Myocyte (in vitro differentiated cells): ENCODE results near the gene SLC35A5. TPM values are rescaled to one million over a fixed set of nuclear protein-coding genes. Genes with fewer than 3 reads are reported as not detected.

Experiments
- DNase-seq: peaks from one replicate; pipeline ENCODE4 v3.0.0-alpha.2; 2012; ENCODE audit warnings: low read depth
- total RNA-seq: library from RNA; depleted of rRNA; stranded (reverse); fragments of >200 nt; gene quantifications from 2 replicates; pipeline ENCODE4 v1.2.3, GENCODE V29; 2014

Gene SLC35A5
- total RNA-seq, 1 donor from 2014 or later = 47.1 TPM

DNA sequence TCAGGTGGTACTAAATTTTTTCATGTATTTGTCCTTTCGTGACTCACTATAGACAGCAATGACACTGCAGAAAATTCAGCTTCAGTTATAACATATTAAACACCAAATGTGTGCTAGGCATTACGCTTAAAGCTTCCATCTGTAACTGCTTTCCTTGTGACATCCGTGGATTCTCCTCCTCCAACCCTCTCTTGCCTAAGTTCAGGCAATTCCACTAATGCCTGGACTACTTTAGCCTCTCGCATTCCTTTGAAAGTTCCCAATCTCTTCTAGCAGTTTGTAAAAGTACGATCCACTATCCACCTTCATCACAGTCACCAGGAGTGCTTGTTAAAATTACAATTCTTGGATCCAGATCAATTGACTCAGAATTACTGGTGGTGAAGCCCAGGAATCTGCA is 61.4 kb downstream of the SLC35A5 start:
- no peak for DNase-seq

DNA sequence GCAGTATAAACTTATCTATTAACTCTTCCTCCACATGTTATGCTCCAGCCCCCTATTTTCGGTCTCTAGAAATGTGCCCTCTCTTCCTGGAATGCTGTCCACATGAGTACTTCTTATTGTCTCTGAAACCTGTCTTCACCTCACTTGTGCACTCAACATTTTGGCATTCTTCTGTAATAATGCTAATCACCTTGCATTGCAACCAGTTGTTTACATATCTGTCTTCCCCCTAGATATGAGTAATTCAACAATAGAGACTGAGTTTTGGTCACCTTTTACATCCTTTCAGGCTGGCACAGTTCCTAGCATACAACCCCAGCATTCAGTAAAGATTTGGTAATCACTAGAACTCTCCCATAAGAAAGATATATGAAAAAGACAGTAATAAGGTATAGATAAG is 61.9 kb downstream of the SLC35A5 start:
- no peak for DNase-seq

- no peak for DNase-seq
Measured at GRCh38 chr3:112627419-112627818, 65.6 kb downstream of the SLC35A5 start.

- no peak for DNase-seq
Measured at GRCh38 chr3:112627919-112628466, 66.1 kb downstream of the SLC35A5 start.

DNA sequence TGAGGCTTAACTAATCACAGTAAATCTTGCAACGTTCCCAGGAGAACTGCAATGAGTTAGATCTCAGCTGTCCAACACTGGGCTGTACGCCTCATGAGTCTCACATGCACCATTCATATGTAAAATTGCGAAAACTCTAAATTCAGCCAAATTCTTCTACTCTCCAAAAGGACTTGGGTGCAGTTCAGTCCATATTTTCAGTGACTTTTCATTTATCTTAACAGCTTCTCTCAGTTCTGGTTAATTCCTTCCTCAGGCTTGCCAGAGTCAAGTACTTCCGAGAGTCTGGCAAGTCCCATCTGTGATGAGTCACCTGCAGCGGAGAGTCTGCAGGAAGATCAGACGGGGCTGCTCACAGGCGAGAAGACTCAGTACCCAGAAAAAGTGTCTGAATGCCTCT is 67.6 kb downstream of the SLC35A5 start:
- peak; percentile 83 for DNase-seq

GRCh38 chr3:112631257-112631656 is 69.4 kb downstream of the SLC35A5 start:
- no peak for DNase-seq

DNA sequence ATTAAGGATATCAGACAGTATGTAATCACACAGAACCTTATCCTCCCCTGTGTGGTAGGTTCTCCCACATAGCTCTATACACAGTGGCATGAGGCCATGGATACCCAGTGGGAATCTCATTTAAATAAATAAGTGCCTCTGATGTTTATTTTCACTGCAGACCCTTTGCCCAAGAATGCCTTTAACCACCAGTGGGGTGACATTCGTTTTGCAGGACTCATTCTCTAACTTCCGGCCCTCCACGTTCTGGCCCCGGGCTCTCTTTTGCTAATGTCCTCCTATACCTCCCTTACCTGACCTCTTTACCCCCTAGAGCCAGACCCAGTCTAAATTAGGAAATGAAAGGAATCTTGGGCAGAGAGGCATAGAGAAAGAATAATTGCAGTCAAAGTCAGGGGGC is 70.8 kb downstream of the SLC35A5 start:
- no peak for DNase-seq

DNA sequence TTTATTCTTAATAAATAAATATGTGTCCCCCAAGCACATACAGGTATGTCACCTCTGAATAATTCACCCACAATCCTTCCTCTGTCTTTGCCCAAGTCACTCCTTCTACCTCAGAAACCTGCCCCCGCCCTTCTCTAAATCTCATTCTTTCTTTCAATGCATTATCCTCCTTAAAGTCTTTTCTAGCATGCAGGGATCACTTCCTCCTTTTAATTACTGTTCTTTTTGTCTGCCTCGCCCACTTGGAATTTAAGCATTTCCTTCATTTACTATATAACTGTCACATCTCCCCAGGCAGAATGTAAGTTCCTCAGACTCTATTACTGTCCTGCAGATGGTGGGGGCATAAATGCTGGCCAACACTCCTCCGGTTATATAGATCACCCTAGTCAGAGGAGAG is 71.3 kb downstream of the SLC35A5 start:
- no peak for DNase-seq

DNA sequence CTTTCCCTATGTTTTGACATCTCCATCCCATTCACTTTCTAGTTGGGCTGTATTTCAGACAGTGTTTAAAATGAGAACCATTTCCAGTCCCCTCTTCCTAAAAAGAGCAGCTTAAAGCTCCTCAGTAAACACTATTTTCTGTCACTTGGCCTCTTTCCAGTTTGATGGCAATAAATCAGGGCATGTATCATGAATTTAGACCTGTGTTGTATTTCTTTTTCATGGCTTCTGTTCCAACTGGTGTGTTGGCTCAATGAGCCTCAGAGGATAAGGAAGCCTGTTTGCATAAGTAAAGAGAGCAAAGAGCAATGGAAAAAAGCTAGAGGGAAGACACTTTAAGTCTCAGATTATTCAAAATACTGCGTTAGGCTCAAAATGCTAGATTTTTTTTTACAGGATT is 71.9 kb downstream of the SLC35A5 start:
- no peak for DNase-seq

GRCh38 chr3:112634786-112635541 is 73.1 kb downstream of the SLC35A5 start:
- DNase-seq = no peak

Other genes with a start within 250 kb of the SLC35A5 start
- gene CD200, start 228.9 kb upstream of the SLC35A5 start, total RNA-seq = 0.10 and 0.13 TPM in 2 replicates
- gene BTLA, start 62.6 kb upstream of the SLC35A5 start, total RNA-seq = not detected in 2 replicates
- gene ATG3, start 83 bp upstream of the SLC35A5 start, total RNA-seq = 47.8 and 51.0 TPM in 2 replicates
- 57.4 and 77.2 TPM in 2 replicates for gene CCDC80, start 79.1 kb downstream of the SLC35A5 start, total RNA-seq